Activated CD4-positive, alpha-beta T cell treated with anti-CD3 and anti-CD28 coated beads, Interleukin-2, amount 50 U/mL, for 48 hours (primary cell): ENCODE data around the gene TXNRD1.
"Not testable (repeated sequence)": the region's sequence is repeated elsewhere in the genome, so short reads cannot be mapped to it uniquely, and the experiment has no call there.

ENCODE experiments used
- DNase-seq, 2 experiments: peaks; one replicate each; pipeline ENCODE4 v3.0.0-alpha.2; 2020

Gene TXNRD1

DNA sequence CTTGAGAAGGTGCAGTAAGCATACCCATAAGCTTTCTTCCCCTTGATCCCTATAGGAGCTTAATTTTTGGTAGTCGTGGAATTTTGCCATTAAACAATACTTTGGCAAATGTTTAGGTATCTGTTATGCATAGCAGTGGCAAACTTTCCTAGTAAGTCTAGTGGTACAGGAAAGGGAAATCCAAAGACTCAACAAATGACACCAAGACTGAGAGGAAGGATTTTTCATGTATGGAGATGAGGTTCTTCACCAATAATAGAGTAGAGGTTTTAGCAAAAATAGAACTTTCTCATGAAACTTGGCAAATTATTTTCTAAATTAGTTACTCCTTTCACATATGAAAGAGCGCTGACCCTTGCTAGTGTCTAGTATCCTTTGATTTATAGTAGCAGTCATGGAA, 90.8 kb downstream of the TXNRD1 start:
- no peak for DNase-seq

DNA sequence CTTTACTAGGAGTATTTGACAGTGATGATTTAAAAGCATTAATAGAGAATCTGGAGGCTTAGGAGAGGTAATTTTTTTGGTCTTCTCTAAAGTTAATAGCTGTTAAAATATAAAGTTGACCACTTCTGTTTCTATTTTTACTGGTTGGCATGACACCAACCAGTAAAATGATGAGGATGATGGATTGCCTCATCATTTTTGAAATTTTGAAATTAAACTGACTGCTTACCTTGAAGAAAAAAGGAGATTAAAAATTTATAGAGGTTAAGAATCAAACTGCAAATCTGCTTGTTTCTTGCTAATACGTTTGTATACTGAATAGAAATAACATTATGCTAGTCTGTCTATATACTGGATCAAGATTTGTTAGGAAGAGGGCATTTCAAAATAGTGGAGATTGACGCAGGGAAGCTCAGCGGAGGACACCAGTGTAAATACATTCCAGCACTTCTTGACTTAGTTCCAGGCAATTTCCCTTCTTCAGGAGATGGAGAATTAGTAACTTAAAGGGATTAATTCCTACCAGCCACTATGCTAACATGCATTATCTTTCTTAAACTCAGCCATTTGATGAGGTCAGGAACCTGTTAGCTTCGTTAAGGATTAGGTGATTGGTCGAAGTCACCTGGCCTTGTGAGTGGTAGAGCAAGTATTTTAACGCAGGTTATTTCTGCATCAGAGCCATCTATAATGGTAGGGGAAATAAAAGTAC, 91.5 kb downstream of the TXNRD1 start:
- no peak for DNase-seq

DNA sequence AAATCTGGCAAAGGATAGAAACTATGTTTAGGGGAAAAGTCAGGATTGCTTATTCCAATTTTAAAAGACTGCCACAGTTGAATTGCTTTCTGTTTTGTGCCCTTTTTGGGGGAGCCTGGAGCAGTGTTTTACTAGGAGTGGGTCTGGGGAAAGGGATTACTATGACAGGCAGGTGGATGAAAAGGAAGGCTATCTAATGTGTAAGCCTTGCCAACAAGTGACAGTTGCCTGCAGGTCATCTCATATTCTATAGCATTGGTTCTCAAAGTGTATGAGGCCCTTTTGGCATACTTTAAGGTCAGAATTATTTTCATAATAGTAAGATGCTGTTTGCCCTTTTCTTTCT, 92.0 kb downstream of the TXNRD1 start:
- DNase-seq = no peak

DNA sequence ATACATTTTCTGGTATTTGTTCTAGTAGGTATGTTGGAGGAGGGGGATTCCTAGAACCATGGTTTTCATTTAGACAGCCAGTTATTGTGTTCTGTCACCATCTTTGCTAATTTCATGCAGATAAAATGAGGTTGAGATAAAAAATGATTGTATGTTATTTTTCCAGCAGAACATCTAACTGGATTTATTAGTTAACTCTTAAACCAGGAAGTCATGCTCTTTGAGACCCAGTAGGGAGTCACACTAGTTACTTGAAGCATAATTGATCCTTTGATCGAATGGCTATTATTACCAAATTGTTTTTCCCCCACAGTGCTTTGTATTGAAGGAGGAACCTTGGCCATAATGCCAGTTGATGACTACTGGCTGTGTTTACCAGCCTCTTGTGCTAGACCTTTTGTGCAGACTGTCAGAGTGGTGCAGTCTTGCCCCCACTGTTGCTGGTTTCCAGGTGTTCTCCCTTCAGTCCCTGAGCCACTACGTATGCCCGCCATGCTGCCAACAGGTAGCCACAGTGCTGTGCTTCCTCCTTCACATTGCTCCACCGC, 93.9 kb downstream of the TXNRD1 start:
- no peak for DNase-seq

DNA sequence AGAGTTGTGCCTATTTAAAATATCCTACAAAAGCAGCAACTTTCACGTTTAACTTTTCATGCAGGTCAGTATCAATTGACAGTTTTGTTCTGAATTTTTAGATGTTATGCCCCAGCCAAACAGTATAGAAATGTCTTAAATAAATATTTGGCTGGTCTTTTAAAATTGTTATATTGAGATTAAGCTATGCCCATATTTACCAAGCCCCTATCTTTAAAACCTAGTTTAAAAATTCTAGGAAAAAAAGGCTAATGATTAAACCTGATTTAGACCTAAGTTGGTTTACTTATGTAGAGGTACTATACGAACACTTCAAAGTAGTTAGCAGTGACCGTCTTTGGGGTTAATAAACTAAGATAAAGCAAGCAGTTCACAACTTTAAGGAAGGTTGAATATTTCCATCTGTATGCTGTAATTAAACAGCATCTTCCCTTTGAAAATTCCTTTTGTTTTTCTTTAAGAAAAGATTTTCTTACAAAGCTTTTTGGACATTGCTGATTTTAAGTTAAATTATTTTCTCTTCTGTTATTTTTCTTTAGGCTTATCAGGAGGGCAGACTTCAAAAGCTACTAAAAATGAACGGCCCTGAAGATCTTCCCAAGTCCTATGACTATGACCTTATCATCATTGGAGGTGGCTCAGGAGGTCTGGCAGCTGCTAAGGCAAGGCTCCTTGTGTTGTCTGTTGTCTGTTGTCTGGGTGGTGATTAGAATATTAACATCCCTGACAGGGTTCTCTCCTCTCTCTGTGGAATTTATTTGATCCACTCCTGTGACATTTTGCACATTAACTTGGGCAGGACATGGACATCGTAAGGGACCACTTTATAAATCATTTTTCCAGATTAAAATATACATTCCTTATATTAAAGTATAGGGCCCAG, 95.4 kb downstream of the TXNRD1 start:
- DNase-seq = no peak

DNA sequence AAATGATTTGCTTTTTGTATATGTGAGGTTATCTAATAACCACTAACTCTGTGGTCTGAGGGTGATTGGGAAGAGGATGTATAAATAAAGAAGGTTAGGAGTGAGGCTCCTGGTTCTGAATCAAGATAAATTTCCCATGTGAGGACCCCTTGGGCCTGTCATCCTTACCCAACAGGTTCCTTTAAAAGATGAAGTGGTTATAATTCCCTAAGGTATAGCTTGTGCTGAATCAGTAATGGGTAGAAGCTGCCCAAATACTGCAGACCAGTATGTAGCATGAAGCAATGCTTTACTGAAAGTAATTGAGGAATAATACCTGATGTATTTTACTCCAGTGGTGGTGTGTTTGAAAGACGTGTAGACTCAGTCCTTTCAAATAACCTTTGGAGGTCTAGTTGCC, 96.6 kb downstream of the TXNRD1 start:
- no peak for DNase-seq

DNA sequence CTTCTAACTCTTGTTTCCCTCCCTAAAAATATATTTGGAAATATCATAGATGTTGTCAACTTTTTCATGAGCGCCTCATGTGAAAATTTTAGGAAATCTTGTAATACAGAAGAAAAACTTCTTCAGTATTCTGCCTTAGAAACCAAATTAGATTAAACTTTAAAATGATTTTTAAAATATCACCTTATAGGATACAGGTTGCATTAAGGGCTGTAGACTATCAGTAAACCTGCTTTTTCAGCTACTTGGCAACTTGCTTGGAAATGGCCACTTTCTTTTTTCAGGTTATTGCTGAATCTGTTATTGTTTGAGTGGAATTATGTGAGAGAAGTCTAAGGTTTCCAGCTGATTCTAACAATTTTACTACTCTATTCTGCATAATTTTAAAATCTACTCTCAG, 97.1 kb downstream of the TXNRD1 start:
- DNase-seq = no peak

DNA sequence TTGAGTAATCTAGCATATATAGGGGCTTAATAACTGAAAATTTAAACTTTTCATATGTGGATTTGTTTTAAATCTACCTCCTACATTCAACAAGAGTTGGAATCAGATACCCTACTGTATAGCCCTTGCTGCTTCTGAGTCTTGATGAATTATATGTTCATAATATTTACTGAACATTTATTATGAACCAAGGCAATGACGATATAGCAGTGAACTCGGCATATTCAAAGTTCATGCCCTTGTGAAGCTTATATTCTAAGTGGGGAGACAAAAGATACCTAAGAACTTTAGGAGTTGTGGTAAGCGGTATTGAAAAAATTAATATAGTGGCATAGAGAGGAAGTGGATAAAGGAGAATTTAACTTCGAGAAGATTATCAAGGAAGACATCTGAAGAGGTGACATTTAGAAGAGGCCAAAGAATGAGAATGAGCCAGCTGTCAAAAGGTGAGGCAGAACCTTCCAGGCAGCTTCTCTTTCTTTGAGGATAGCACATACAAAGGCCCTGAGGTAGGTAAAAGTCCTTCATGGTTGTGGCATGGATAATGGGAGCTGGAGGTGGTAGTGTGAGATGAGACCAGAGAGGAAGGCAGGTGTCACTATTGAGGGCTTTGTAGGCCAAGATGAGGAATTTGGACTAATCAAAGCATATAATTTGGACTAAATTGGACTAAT, 98.1 kb downstream of the TXNRD1 start:
- no peak for DNase-seq

DNA sequence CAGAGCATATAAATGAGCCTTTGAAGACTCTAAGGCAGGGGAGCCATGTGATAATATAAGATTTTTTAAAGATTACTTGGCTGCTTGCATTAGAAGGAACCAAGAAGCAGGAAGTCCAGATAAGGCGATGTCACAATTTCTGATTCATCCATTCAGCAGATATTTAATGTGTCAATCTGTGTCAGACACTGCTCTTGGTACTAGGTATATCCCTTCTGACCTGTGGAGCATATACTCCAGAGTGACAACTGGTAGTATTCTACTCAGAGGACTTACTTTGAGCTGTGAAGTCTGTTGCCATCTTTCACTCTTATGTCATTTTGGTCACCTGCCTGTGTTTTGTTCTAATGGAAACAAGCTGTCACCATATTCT, 98.6 kb downstream of the TXNRD1 start:
- no peak for DNase-seq

DNA sequence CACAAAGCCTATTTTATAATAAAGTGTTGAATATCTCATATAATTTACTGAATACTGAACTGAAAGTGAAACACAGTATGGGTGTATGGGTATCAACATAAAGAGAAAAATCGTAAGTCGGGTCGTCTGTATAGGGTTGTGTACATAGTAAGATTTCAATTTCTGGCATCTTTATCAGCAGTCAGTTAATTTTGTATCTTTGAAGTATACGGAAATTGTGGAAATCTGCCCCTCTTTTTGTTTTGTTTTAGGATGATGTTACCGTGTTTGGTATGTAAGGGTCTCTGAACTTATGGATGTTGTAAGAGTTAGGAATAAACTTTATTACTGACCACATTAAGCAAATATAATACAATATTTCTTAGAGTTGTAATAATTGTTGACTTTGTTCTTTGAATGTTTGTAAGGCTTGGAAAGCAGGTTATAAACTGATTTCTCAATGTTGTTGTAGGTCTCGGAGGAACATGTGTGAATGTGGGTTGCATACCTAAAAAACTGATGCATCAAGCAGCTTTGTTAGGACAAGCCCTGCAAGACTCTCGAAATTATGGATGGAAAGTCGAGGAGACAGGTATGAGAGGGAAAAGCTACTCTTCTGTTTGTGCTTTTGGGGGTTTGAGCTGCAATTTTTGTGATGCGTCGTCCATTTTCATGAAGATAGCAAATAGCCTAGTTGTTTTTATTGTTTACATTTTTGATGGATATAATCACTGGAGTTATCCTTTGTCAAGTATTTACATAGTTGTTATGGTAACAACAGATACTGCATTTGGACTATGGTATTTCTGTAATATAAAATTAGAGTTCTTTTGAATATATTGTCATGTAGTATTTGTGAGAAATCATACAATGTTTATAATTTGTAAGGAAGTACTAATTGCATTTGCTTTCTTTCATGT, 100.0 kb downstream of the TXNRD1 start:
- DNase-seq = no peak

DNA sequence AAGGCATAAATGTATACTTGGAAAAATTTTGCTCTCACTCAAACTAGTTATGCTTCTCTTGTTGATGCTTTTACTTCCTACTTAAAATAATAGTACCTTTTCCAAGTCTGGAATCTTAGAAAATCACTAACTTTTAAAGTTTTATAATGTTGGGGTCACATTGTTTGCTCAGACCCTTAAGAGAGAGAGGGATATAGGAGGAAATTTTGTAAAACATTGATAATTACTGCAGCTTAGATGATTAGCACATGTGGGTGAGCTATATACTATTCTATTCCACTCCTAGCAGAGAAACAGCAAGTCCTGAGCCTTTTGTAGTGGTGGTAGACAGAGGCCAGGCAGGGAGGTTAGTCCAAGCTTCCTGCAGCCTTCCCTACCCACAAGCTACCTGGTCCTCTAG, 101.4 kb downstream of the TXNRD1 start:
- DNase-seq = no peak

DNA sequence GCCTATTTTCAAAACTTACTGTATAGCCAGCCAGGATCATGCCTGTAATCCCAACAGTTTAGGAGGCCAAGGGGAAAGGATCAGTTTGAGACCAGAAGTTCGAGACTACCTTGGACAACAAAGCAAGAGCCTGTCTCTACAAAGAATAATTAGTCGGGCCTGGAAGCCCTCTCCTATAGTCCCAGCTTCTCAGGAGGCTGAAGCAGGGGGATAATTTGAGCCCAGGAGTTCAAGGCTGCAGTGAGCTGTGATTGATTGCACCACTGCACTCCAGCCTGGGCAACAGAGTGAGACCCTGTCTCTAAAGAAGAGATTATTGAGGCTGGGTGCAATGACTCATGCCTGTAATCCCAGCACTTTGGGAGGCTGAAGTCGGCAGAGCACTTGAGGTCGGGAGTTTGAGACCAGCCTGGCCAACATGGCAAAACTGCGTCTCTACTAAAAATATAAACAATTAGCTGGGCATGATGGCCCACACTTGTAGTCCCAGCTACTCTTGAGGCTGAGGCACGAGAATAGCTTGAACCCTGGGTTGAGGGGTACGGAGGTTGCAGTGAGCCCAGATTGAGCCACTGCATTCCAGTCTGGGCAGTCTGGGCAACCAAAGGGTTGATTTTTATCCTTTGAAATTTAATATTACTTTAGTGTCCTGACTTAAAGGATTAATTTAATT, 102.1 kb downstream of the TXNRD1 start:
- no peak for DNase-seq

DNA sequence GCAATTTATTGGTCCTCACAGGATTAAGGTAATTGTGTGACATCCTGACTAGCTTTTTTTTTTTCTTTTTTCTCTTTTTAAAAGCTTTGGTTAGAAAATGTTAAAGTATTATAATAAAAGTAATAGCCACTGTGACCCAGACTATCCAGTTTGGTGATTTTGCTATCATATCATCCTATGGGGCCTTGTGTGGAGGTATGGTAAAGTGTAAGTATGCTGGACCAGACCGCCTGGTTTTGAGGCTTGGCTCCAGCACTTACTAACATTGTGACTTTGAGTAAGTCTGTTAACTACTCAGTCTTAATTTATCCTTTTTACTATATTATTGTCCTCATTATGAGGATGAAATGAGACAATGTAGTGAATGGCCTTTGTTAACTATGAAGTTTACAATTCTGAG, 103.4 kb downstream of the TXNRD1 start:
- no peak for DNase-seq

DNA sequence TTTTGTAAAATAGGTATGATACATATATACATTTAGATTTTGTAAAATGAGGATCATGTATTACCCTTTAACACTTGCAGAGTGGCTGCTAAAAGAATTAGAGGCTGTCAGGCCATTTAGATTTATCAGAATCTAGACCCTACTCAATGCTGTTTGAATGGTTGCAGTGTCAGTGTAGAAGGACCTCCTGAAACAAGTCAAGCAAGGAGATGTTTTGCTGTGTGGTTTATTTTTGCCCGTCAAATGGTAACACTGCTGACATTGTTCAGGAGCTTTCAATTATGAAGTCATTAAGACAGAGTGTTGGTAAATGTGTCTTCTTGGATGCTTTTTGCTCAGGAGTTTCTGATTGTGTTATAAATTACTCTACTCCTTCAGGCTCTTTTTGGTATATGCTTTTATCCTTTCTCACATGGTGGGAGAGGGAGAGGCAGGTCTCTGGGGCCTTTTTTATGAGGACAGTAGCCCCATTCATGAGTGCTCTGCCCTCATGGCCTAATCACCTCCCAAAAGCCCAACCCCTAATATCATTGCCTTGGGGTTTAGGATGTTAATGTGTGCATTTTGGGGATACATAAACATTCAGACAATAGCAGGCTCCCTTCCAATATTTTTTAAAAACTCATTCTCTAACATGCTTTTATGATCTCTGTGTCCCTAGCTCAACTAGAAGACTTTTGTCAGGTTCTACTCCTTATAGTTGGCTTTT, 104.5 kb downstream of the TXNRD1 start:
- DNase-seq = no peak

DNA sequence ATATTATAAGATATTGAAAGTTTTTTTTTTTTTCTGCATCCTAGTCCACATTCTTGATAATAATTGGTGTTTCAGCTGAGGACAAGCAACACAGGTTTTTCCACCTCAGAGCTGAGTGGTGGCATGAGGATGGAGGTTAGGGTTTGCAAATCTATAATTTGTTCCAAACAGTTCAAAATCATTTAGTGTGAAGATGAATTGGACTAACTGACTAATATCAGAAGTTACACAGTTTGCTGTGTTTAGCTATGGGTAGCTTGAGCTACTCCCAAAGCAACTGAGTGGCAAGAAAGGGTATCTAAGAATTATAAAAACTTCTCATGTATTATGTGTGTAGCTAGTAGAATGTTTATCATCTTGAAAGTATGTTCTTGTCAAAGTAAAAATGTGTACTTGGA, 105.0 kb downstream of the TXNRD1 start:
- DNase-seq = no peak

DNA sequence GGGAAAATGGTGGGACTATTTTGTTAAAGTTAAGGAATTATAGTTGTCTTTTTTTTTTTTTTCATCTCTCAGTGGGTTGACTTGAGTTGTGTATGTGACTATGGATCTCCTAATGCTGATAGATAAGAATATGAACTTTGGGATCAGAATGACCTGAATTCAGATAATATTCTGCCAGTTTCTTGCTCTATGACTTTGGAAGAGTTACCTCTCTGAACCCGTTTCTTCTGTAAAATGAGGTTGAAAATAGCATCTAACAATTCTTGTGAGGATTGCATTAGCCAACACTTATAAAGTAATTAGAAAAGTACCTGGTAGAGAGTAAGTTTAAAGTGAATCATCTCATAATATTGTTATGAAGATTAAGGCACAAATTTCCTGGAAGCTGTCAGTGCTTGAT, 106.4 kb downstream of the TXNRD1 start:
- no peak for DNase-seq

DNA sequence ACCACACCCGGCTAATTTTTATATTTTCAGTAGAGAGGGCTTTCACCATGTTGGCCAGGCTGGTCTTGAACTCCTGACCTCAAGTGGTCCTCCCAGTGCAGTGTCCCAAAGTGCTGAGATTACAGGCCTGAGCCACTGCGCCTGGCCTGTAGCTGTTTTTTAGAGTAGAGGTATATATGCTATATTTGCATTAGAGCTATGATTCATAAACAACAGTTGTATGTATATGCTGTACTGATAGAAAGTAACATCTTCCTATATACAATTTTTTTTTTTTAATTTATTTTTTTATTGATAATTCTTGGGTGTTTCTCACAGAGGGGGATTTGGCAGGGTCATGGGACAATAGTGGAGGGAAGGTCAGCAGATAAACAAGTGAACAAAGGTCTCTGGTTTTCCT, 107.0 kb downstream of the TXNRD1 start:
- DNase-seq = not testable (repeated sequence)

DNA sequence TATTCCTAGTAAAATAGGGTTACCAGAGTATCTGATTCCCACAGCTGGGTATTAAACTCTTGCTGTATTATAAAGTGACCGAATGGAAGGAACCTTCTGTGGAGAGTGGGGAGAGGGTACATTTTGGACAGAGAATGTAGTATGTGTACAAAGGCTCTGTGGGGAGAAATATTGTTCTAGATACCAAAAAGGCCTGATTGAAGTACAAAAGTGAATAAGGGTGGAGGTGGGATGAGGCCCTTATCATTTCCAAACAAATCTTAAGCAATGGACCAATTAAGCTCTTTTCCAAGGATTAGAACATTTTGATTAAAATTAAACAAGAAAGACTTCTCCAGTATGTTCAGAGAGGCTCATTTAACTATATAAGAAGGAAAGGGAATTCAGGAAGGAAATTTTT, 108.3 kb downstream of the TXNRD1 start:
- DNase-seq = no peak

DNA sequence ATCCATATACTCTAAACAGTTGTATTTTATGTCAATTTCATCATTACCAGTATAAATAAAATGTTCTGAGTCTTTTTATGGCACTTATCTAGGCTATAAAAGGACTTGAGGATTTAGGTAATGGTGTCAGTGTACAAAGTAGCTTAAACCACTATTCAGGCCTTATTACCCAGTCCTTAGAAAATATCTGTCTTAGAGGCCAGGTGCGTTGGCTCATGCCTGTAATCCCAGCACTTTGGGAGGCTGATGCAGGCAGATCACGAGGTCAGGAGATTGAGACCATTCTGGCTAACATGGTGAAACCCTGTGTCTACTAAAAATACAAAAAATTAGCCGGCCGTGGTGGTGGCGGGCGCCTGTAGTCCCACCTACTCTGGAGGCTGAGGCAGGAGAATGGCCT, 112.7 kb downstream of the TXNRD1 start:
- not testable (repeated sequence) for DNase-seq

DNA sequence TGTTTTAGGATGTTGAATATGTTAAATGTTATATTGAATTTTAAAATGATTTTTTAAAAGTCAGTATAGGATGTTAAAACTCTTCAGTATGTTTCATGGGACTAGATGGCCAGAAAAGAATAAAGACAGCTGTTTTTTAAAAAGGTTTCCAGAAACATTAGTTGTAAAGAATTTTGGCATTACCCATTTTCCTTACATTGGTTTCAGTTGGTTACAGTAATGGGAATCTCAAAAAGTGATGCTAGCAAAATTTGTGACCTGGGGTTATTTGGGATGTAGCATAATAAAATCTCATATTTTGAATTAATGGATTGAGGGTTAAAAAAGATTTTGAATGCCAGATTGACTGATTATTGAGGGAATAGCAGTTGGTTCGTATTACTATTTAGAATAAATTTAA, 113.2 kb downstream of the TXNRD1 start:
- no peak for DNase-seq
